IPS-11a (cell line): Measurements from ENCODE around the gene SIRT2.
"Not testable (repeated sequence)": the region's sequence is repeated elsewhere in the genome, so short reads cannot be mapped to it uniquely, and the experiment has no call there.

ENCODE experiments used
- H3K4me3 ChIP-seq: one replicate; pipeline ENCODE4 v1.5.1; 2013; ENCODE audit warnings: low read depth, low read length, control low read depth

Gene SIRT2

GRCh38 chr19:38898788-38899446 is 501 bp downstream of the SIRT2 start:
- peak overlapping the region; percentile 78 for H3K4me3 ChIP-seq

- no peak overlapping the region for H3K4me3 ChIP-seq
Observed at GRCh38 chr19:38894968-38895367, 4.5 kb downstream of the SIRT2 start.

DNA sequence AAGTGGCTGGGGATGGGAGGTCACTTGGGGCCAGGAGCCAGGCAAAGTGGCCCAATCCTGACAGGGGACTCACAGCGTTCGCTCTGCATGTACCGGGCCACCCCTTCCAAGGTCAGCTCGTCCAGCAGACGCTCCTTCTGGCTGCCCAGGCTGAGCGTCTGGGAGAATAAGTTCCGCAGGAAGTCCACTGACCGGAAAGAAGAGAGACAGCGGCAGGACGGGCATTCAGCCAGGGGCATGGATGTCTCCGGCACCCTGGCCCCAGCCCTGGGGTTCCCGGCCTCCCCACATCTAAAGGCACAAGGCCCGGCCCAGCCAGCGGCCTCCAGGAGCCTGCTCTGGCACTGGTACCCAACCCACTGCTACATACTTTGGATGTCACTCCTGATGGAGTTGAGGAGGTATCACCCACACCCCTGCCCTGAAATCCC is 6.1 kb downstream of the SIRT2 start:
- H3K4me3 ChIP-seq: no peak overlapping the region

DNA sequence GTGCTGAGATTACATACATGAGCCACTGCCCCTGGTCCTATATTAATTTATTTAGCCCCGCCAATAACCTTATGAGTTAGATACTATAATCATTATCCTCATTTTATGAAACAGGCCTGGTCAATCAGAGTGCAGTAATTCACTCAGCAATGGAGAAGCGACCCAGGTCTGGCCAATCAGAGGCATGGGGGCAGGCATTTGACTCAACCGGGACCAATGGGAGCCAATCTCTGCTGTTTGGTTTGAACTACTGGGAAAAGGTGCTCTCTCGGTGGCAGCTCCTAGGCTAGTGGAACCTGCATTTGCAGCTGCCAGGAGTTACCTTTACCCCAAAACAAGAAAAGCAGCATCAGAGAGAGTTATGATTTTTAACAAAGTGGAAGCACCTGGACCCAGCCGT is 6.6 kb downstream of the SIRT2 start:
- no peak overlapping the region for H3K4me3 ChIP-seq

DNA sequence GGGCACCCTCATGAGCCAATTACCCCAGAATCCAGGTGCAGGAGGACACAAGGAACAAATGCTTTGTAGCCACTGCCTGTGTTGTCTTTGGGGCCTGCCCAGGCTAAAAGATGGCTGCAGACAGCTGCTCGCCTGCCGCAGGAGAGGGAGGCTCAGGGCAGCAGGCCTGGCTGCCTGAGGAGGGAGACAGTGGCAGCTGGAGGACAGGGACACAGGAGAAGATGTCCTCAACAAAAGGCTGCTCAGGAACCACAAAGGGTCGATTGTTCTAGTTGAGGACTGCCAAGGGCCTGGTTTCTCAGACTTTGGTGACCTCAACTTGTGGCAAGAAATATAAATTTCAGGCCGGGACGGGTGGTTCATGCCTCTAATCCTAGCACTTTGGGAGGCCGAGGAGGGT is 7.6 kb downstream of the SIRT2 start:
- no peak overlapping the region for H3K4me3 ChIP-seq

- no peak overlapping the region for H3K4me3 ChIP-seq
Observed at GRCh38 chr19:38890686-38891085, 8.7 kb downstream of the SIRT2 start.

DNA sequence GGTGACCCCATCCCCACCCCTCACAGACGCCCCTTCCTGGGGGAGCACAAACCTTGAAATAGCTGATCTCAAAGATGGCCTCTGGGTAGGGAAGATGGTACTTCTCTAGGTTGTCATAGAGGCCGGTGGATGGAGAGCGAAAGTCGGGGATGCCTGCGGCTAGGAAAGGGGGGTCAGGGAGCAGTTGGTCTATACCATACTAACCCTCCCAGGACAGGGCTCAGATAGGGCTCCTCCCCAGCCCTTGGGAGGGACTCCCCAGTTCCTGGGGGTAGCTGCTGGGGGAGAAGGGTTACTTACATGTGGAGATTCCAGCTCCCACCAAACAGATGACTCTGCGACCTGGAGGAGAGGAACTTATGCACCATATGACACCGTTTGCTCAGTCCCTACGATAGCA is 9.6 kb downstream of the SIRT2 start:
- H3K4me3 ChIP-seq: no peak overlapping the region

GRCh38 chr19:38888876-38889275 is 10.5 kb downstream of the SIRT2 start:
- H3K4me3 ChIP-seq: no peak overlapping the region

DNA sequence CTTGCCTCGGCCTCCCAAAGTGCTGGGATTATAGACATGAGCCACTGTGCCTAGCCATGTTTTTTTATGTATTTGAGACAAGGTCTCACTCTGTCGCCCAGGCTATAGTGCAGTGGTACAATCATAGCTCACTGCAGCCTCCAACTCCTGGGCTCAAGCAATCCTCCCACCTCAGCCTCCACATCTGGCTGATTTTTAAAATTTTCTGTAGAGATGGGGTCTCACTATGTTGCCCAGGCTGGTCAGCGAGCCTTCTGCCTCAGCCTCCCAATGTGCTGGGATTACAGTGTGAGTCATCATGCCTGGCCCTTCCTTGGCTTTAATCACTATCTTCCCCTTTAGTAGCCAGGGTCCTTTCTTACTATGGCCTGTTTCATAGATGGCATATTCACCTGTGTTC is 14.7 kb downstream of the SIRT2 start:
- not testable (repeated sequence) for H3K4me3 ChIP-seq

DNA sequence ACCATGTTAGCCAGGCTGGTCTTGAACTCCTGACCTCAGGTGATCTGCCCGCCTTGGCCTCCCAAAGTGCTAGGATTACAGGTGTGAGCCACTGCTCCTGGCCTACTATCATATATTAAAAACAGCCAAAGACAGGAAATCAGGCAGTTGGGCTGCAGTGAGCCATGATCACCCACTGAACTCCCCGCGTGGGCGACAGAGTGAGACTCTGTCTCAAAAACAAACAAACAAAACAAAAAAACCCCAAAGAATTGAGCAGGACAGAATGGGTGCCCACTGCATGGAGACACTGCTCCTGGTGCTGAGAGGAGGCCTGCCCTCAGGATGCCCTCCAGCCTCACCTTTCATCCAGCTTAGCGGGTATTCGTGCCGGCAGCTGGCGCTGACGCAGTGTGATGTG is 16.1 kb downstream of the SIRT2 start:
- no peak overlapping the region for H3K4me3 ChIP-seq

- H3K4me3 ChIP-seq: no peak overlapping the region
Observed at GRCh38 chr19:38880882-38881609, 18.4 kb downstream of the SIRT2 start.

DNA sequence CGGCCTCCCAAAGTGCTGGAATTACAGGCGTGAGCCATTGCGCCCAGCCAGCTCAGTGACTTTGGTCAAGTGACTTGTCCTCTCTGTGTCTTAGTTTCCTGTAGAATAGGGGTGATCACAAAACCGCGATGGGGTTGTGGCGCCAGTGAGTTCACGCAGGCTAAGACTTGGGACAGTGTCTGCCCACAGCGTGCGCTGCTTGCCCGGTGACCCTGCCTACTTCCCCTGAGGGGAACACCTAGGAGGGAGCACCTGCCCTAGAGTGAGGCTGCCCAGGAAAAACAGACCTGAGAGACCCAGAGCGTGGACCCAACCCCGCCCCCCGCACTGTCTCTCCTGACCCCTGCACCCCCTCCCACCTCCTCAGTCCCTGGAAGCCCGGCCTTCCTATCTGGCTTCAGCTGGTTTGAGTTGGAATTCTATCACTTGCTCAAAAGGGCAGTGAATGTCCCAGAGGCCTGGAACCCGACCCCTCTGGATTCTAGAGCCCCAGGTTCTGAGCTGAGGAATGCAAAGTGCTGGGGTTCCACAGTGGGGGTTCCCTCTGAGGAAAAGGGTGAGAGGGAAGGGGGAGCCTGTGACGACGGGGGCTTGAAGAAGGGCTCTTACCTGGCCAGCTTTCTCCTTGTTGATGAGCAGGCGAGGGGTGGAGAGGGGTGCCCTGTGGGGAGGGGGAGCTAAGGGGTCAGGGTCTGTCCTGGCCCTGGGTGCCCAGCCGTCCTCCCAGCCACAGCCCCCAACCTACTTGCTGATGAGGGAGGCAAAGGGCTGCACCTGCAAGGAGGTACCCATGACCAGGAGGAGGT is 19.1 kb downstream of the SIRT2 start:
- no peak overlapping the region for H3K4me3 ChIP-seq

GRCh38 chr19:38879400-38879751 is 20.0 kb downstream of the SIRT2 start:
- H3K4me3 ChIP-seq: no peak overlapping the region

GRCh38 chr19:38878575-38879399 is 20.6 kb downstream of the SIRT2 start:
- H3K4me3 ChIP-seq: no peak overlapping the region

DNA sequence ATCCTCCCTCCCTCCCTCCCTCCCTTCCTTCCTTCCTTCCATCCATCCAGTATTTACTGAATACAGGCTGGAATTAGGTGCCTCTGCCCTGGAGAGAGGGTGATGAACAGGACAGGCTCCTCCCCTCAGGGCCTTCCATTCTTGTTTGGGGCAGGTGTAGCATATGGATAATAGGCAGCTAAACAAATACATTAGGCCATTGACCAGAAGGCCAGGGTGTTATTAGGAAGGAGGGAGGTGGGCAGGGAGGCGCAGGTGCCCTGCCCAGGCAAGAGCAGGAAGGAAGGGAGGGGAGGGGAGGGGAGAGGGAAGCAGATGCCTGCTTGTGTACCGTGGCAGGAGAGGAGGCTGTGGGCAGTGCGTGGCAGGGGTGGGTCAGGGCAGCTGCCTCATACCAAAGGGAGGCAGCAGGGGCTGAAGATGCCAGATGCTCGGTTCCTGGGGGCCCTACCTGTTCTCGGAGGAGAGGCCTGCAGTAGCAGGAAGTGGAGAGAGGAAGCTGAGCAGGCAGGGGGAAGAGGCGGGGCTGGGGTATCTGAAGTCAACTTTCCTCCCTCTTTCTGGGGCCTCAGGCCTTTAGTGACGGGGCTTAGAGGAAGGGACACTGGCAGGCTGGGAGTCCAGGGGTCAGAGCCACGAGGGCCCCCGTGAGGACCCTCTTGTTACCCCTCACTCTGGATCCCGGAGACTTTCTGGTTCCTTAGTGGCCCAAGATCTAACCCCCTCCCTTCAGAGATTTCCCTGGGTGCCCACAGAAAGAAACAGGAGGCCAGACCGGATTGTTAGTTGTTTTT is 21.4 kb downstream of the SIRT2 start, which contains the start of gene RINL:
Gene RINL, minus strand, starts transcription at position 495 of the 794 bp plus-strand sequence. CDS start 1,533 bp downstream, outside the sequence.
- H3K4me3 ChIP-seq: no peak within 1 kb of the TSS

GRCh38 chr19:38875656-38876395 is 23.6 kb downstream of the SIRT2 start:
- H3K4me3 ChIP-seq: no peak overlapping the region

DNA sequence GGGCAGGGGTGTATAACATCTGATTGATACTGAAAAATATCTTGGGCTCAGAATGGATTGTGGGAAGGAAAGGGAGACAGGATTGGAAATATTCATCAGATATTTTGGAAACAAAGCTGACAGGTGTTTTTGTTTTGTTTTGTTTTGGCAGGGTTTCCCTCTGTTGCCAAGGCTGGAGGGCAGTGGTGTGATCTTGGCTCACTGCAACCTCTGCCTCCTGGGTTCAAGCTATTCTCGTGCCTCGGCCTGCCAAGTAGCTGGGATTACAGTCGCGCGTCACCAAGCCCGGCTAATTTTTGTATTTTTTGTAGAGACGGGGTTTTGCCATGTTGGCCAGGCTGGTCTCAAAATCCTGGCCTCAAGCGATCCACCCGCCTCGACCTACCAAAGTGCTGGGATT is 26.0 kb downstream of the SIRT2 start:
- not testable (repeated sequence) for H3K4me3 ChIP-seq

- H3K4me3 ChIP-seq: no peak overlapping the region
Observed at GRCh38 chr19:38870612-38871011, 28.8 kb downstream of the SIRT2 start.

- H3K4me3 ChIP-seq: peak overlapping the region; percentile 37
Observed at GRCh38 chr19:38869836-38870607, 29.4 kb downstream of the SIRT2 start.
